Left ventricle myocardium superior (tissue), 1 donor: ENCODE measurements around the gene WDR7. TPM values are rescaled to one million over a fixed set of nuclear protein-coding genes. Genes with fewer than 3 reads are reported as not detected.

ENCODE experiments used
- ATAC-seq: fragments of 200-7000 bp; cut with Tn5 transposase; one replicate; pipeline ENCODE4 v1.9.1; 2020; ENCODE audit warnings: mild to moderate bottlenecking, moderate library complexity
- DNase-seq: peaks from one replicate; pipeline ENCODE4 v3.0.0-alpha.2; 2020
- intact Hi-C: fragments of 100-400 bp; cut with micrococcal nuclease; formaldehyde crosslinking; loops from one replicate; pipeline ENCODE4 v1.11.0; 2022
- total RNA-seq: library from RNA; stranded (reverse); fragmentation: NEBNext Ultra II Directional; extraction: Animal tissue kit (Norgen Biotek cat#: 25700); gene quantifications from one replicate; pipeline ENCODE4 v1.2.1, GENCODE V29; 2021
- donor health status: DM: no; HTN: yes; CAD: no; lungs with severe emphysema.

WDR7 gene
- total RNA-seq, 1 donor from 2014 or later, result 25.8 TPM

GRCh38 chr18:56770873-56771272 is 119.7 kb downstream of the WDR7 start:
- intact Hi-C loops, result no loop called here
- ATAC-seq (no peak), DNase-seq (no peak)

GRCh38 chr18:56775701-56776100 is 124.5 kb downstream of the WDR7 start:
- no peak for ATAC-seq
- intact Hi-C loops, result no loop called here

GRCh38 chr18:56787390-56787789 is 136.2 kb downstream of the WDR7 start:
- ATAC-seq (no peak), DNase-seq (no peak)
- intact Hi-C loops, result no loop called here

More at GRCh38 chr18:56775701-56776100, 124.5 kb downstream of the WDR7 start:
- no peak for DNase-seq

GRCh38 chr18:56789004-56789888 is 138.1 kb downstream of the WDR7 start:
- DNase-seq (peak; percentile 26), ATAC-seq (peak; percentile 65)
- intact Hi-C loops, result no loop called here

- intact Hi-C loops, result no loop called here
- DNase-seq (no peak), ATAC-seq (no peak)
Measured at GRCh38 chr18:56789889-56790180, 138.7 kb downstream of the WDR7 start.

GRCh38 chr18:56795381-56795780 is 144.2 kb downstream of the WDR7 start:
- DNase-seq, result no peak

GRCh38 chr18:56799756-56800155 is 148.6 kb downstream of the WDR7 start:
- intact Hi-C loops, result no loop called here
- ATAC-seq (no peak), DNase-seq (no peak)

More at GRCh38 chr18:56795381-56795780, 144.2 kb downstream of the WDR7 start:
- ATAC-seq, result no peak
- intact Hi-C loops, result no loop called here

GRCh38 chr18:56803051-56803450 is 151.9 kb downstream of the WDR7 start:
- no peak for ATAC-seq
- no peak for DNase-seq
- intact Hi-C loops, result no loop called here

GRCh38 chr18:56804395-56804794 is 153.2 kb downstream of the WDR7 start:
- ATAC-seq, result no peak
- no peak for DNase-seq
- intact Hi-C loops, result no loop called here

GRCh38 chr18:56807901-56808300 is 156.7 kb downstream of the WDR7 start:
- DNase-seq, result no peak
- no peak for ATAC-seq
- intact Hi-C loops, result no loop called here

- DNase-seq, result no peak
- intact Hi-C loops, result no loop called here
- no peak for ATAC-seq
Measured at GRCh38 chr18:56812674-56813073, 161.5 kb downstream of the WDR7 start.

- DNase-seq (no peak), ATAC-seq (no peak)
- intact Hi-C loops, result no loop called here
Measured at GRCh38 chr18:56815926-56816325, 164.8 kb downstream of the WDR7 start.

GRCh38 chr18:56823986-56824565 is 172.9 kb downstream of the WDR7 start:
- intact Hi-C loops, result no loop called here
- DNase-seq (no peak), ATAC-seq (no peak)

- intact Hi-C loops, result no loop called here
Measured at GRCh38 chr18:56825321-56825720, 174.2 kb downstream of the WDR7 start.

GRCh38 chr18:56825878-56826277 is 174.7 kb downstream of the WDR7 start:
- DNase-seq (no peak), ATAC-seq (no peak)
- intact Hi-C loops, result no loop called here

More at GRCh38 chr18:56825321-56825720, 174.2 kb downstream of the WDR7 start:
- DNase-seq (no peak), ATAC-seq (no peak)

GRCh38 chr18:56831988-56832387 is 180.8 kb downstream of the WDR7 start:
- intact Hi-C loops, result no loop called here
- ATAC-seq, result no peak
- DNase-seq, result no peak

GRCh38 chr18:56835331-56835730 is 184.2 kb downstream of the WDR7 start:
- DNase-seq (no peak), ATAC-seq (no peak)
- intact Hi-C loops, result no loop called here

GRCh38 chr18:56836173-56836572 is 185.0 kb downstream of the WDR7 start:
- ATAC-seq (no peak), DNase-seq (no peak)
- intact Hi-C loops, result no loop called here

- DNase-seq, result no peak
- intact Hi-C loops, result no loop called here
- ATAC-seq, result no peak
Measured at GRCh38 chr18:56841836-56842235, 190.7 kb downstream of the WDR7 start.

- DNase-seq (no peak), ATAC-seq (no peak)
- intact Hi-C loops, result no loop called here
Measured at GRCh38 chr18:56843241-56843640, 192.1 kb downstream of the WDR7 start.

- DNase-seq (no peak), ATAC-seq (no peak)
- intact Hi-C loops, result no loop called here
Measured at GRCh38 chr18:56844556-56844955, 193.4 kb downstream of the WDR7 start.
